AG09319 (cell line): Measurements from ENCODE around the gene HOXB8.

ENCODE experiments used
- DNase-seq: peaks from one replicate; pipeline ENCODE4 v3.0.0-alpha.2; 2010; ENCODE audit warnings: low read depth; ENCODE audit errors: extremely low read depth
- TF ChIP-seq, protein P1 (sequence below): IDR thresholded peaks from 2 replicates; pipeline ENCODE4 v1.5.1; 2011; ENCODE audit warnings: low read depth, mild to moderate bottlenecking, inconsistent platforms, low read length, moderate library complexity

HOXB8 gene

DNA sequence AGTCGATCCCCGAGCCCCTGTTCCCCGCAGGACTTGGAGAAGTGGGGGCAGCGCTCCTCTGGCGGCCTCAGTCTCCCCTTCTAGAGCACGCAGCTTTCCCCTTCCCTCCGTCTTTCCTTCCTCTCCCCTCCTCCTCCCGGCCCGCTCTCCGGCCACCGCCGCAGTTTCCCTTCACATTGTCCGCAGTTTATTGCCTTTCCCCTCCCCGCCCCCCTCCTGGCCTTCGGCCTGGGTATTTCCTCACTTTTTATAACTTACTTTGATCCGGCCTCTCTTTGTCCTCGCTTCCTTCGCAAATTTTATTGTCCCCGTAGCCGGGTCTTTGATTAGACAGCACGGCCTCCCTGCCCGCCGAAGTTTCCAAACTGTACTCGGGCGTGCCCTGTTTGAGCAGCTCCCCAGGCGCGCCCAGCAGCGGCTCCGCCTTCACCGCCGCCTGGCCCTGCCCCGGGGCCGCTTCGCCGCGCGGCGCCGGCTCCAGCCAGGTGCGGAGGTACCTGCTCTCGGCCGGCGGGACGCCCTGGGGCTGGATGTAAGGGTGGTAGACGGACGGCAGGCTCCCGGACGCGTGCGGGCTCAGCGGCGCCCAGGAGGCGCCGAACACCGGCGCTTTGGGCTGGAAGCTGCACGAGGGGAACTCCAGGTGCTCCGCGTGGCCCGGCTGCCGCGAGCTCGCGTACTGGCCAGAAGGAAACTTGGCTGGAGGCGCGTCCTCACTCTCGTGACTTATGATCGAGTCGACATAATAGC lies 10.6 kb upstream of the HOXB8 start:
- TF ChIP-seq, protein P1, sequence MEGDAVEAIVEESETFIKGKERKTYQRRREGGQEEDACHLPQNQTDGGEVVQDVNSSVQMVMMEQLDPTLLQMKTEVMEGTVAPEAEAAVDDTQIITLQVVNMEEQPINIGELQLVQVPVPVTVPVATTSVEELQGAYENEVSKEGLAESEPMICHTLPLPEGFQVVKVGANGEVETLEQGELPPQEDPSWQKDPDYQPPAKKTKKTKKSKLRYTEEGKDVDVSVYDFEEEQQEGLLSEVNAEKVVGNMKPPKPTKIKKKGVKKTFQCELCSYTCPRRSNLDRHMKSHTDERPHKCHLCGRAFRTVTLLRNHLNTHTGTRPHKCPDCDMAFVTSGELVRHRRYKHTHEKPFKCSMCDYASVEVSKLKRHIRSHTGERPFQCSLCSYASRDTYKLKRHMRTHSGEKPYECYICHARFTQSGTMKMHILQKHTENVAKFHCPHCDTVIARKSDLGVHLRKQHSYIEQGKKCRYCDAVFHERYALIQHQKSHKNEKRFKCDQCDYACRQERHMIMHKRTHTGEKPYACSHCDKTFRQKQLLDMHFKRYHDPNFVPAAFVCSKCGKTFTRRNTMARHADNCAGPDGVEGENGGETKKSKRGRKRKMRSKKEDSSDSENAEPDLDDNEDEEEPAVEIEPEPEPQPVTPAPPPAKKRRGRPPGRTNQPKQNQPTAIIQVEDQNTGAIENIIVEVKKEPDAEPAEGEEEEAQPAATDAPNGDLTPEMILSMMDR: no peak
- no peak for DNase-seq

DNA sequence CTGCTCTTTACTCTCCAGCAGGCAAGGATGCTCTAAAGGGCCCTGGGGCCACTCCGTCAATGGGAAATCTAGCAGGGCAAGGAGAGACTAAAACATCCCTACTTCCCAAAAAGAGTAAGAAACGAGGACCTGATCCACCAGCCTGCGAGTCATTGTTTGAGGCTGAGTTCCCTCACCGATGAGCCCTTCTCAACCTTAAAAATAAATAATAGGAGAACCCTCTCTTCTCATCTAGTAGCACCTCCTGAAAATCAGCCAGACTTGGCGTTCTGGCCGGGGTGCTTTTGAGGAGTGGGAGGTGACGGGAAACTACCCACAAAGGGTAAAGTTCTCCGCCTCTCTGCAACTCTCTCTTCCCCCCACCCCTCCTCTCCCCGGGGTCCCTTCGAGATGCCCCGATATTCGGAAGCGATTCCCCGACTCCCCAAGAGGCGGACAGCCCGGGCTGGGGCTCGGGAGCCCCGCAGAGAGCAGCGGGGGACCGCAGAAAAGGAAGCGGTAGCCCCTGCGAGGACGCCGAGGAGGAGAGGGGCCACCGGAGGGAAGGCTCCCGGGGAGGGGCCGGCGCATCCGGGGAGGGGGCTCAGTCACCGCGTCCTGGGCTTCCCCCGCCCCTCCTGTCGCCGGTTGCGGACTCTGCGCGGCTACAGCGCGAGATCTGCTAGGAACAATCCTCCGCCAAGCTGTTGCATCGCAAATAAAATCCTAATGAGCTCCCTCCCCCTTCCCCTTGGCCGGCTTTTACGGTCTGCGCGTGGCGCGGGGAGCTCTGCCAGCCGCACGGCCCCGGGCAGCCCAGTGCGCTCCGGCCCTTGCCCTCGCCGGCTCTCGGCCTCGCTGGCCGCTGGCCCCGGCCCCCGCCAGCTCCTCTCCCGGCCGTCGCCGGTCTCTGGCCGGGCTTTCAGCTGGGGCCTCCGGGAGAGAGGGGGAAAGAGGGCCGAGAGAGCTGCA lies 9.7 kb upstream of the HOXB8 start:
- TF ChIP-seq, protein P1: no peak
- no peak for DNase-seq

DNA sequence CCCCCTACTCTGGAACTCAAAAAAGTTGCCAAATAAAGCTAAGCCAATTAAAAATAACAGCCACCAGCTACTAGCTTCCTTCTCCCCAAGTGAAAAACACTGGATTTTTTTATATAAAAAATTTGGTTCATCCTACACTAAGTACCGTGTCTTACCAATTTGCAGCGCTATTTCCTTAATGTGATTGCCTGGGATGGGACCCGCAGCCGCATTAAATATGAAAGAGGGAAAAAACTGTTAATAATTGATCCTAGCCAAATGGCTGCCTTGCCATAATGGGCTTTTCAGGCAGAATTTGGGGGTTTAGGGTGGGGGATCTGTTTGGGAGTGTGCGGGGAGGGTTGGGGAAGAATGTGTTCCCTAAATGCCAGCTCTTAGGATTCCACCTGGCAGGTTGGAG lies 9.0 kb upstream of the HOXB8 start:
- no peak for DNase-seq
- TF ChIP-seq, protein P1: no peak

GRCh38 chr17:48623583-48623982 lies 8.5 kb upstream of the HOXB8 start:
- TF ChIP-seq, protein P1: no peak
- no peak for DNase-seq

DNA sequence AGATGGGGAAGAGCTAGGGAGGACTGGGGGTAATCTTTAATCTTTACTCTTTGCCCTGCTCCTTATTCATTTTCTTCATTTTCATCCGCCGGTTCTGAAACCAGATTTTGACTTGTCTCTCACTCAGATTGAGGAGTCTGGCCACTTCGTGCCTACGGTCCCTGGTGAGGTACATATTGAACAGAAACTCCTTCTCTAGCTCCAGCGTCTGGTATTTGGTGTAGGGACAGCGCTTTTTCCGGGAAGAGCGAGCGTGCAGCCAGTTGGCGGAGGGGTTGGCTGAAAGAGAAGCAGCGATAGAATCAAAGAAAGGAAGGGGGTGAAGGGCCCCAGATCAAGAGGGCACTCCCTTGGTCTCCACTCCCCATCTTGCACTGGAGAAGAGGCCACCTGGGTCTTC lies 7.8 kb upstream of the HOXB8 start:
- TF ChIP-seq, protein P1: no peak
- no peak for DNase-seq

- TF ChIP-seq, protein P1: no peak
- DNase-seq: no peak
Observed at GRCh38 chr17:48621410-48622392, 6.6 kb upstream of the HOXB8 start.
